ENCODE measurements around the gene AGXT.

AGXT gene

DNA sequence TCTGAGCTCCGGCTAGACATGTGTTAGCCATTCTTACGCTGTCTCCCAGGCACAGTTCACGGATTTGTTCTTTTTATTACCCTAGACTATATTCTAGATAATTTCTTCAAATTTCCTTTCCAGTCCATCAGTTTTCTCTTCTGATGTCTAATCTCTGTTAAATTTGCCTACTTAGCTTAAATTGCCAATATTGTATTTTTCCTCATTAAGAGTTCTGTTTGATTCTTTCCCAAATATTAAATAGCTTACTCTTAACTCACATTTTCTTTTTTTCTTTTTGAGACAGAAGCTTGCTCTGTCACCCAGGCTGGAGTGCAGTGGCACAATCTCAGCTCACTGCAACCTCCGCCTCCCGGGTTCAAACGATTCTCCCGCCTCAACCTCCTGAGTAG is 58.8 kb downstream of the AGXT start:
- DNase-seq (ENCODE audit: low read depth in 2 of 2) = no peak

GRCh38 chr2:240928476-240929363 is 60.1 kb downstream of the AGXT start:
- no peak for DNase-seq (ENCODE audit: low read depth in 2 of 2)

DNA sequence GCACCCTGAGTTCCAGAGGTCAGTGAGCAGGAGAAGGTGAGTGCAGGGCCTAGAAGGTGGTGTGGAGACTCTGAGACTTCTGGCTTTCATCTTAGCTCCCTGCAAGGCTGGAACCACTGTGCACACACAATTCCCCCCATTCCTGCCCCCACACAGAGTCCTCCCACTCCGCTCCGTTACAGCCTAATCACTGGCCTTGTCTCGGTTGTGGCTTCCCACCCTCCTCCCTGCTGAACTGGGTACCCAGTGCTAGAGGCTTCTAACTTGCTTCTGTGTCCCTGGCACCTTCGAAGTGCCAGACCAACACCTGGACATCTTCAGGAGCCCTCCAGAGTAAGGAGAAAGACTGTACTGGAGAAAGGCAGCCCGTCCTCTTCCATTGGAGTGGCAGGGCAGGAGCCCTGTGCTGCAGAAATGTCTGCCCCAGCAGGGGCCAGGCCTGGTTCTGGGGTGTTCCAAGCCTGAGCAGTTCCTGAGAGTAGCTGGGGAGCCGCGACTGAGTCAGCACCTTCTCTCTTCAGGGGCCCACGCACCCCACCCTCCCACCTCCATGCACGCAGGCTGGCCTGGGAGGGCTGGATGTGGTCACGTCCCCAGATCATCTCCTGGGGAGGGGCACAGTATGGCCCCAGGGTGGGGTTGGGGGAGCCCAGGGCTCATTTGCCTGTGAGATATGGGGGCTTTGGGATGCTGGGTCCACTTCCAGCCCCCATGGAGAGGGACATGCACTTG is 60.9 kb downstream of the AGXT start:
- DNase-seq (ENCODE audit: low read depth in 2 of 2) = no peak
